Activated CD4-positive, alpha-beta T cell treated with anti-CD3 and anti-CD28 coated beads for 4 hours (primary cell): ENCODE data around the gene ABI1.
"Not testable (repeated sequence)": the region's sequence is repeated elsewhere in the genome, so short reads cannot be mapped to it uniquely, and the experiment has no call there.

Experiments
- DNase-seq, 2 donors: peaks; one replicate each; pipeline ENCODE4 v3.0.0-alpha.2; 2020

Gene ABI1

GRCh38 chr10:26804418-26805393 lies 56.1 kb downstream of the ABI1 start:
- DNase-seq, result no peak

GRCh38 chr10:26803849-26804248 lies 56.9 kb downstream of the ABI1 start:
- no peak for DNase-seq

GRCh38 chr10:26802527-26802926 lies 58.2 kb downstream of the ABI1 start:
- no peak for DNase-seq

GRCh38 chr10:26801831-26802230 lies 58.9 kb downstream of the ABI1 start:
- no peak for DNase-seq

GRCh38 chr10:26801274-26801673 lies 59.5 kb downstream of the ABI1 start:
- no peak for DNase-seq

GRCh38 chr10:26800468-26800867 lies 60.3 kb downstream of the ABI1 start:
- no peak for DNase-seq

GRCh38 chr10:26799342-26799741 lies 61.4 kb downstream of the ABI1 start:
- DNase-seq, result no peak

GRCh38 chr10:26798298-26798697 lies 62.5 kb downstream of the ABI1 start:
- DNase-seq, result no peak

GRCh38 chr10:26797340-26797739 lies 63.4 kb downstream of the ABI1 start:
- DNase-seq, result no peak

GRCh38 chr10:26792758-26793495 lies 67.8 kb downstream of the ABI1 start:
- no peak for DNase-seq

- no peak for DNase-seq
Observed at GRCh38 chr10:26790221-26790995, 70.3 kb downstream of the ABI1 start.

GRCh38 chr10:26789779-26790178 lies 71.0 kb downstream of the ABI1 start:
- not testable (repeated sequence) for DNase-seq

GRCh38 chr10:26787362-26787761 lies 73.4 kb downstream of the ABI1 start:
- no peak for DNase-seq

GRCh38 chr10:26781797-26782196 lies 79.0 kb downstream of the ABI1 start:
- no peak for DNase-seq

GRCh38 chr10:26780793-26781601 lies 79.8 kb downstream of the ABI1 start:
- no peak for DNase-seq

GRCh38 chr10:26780106-26780792 lies 80.5 kb downstream of the ABI1 start:
- DNase-seq, result no peak

GRCh38 chr10:26779176-26779860 lies 81.4 kb downstream of the ABI1 start:
- no peak for DNase-seq

GRCh38 chr10:26777686-26778085 lies 83.1 kb downstream of the ABI1 start:
- DNase-seq, result no peak

- no peak for DNase-seq
Observed at GRCh38 chr10:26776258-26776657, 84.5 kb downstream of the ABI1 start.

- DNase-seq, result no peak
Observed at GRCh38 chr10:26773633-26774032, 87.1 kb downstream of the ABI1 start.

GRCh38 chr10:26770069-26770468 lies 90.7 kb downstream of the ABI1 start:
- DNase-seq, result no peak
